ENCODE results near the gene ETNK1. TPM values are rescaled to one million over a fixed set of nuclear protein-coding genes. Genes with fewer than 3 reads are reported as not detected.

The ETNK1 gene
- 118 TPM for total RNA-seq (ENCODE audit: unreplicated experiment)
- long read RNA-seq, full-length matches to known transcripts = 10 of 18 reads
- long read RNA-seq, partial matches to known transcripts = 1 of 18 reads
- long read RNA-seq, other reads (novel, unspliced or antisense) = 7 of 18 reads

GRCh38 chr12:22624870-22625761 lies at the start of gene ETNK1:
Gene ETNK1 (plus strand): TSS chr12:22625171. CDS start chr12:22625431, 260 bp downstream.
- peak; percentile 97 for DNase-seq
- Mint-ChIP-seq H3K4me1 (ENCODE audit: low read depth, unreplicated experiment) (peaks cover 20% of the 10 kb centered on the region), H3K27me3 (ENCODE audit: unreplicated experiment) (peaks cover 8% of the 10 kb centered on the region), H3K4me3 (ENCODE audit: unreplicated experiment) (peak within 1 kb of the TSS; percentile 98), H3K27ac (ENCODE audit: unreplicated experiment) (peak within 1 kb of the TSS; percentile 98), H3K36me3 (ENCODE audit: unreplicated experiment) (no peaks in the 10 kb centered on the region), H3K9me3 (ENCODE audit: unreplicated experiment) (peaks cover 9% of the 10 kb centered on the region)
- TF ChIP-seq CTCF (IDR thresholded peaks at IDR 0.05; ENCODE audit: partially characterized antibody, unreplicated experiment) = no peak

- no peaks in the 10 kb centered on the region for H3K9me3 Mint-ChIP-seq (ENCODE audit: unreplicated experiment)
- no peak for TF ChIP-seq CTCF (IDR thresholded peaks at IDR 0.05; ENCODE audit: partially characterized antibody, unreplicated experiment)
- no peaks in the 10 kb centered on the region for H3K4me1 Mint-ChIP-seq (ENCODE audit: low read depth, unreplicated experiment)
- H3K4me3 Mint-ChIP-seq (ENCODE audit: unreplicated experiment) = no peak overlapping the region
- H3K27me3 Mint-ChIP-seq (ENCODE audit: unreplicated experiment) = no peaks in the 10 kb centered on the region
- no peak overlapping the region for H3K27ac Mint-ChIP-seq (ENCODE audit: unreplicated experiment)
- H3K36me3 Mint-ChIP-seq (ENCODE audit: unreplicated experiment) = no peaks in the 10 kb centered on the region
- DNase-seq = no peak
Measured at GRCh38 chr12:22576065-22576464, 48.9 kb upstream of the ETNK1 start.

- no peaks in the 10 kb centered on the region for H3K4me1 Mint-ChIP-seq (ENCODE audit: low read depth, unreplicated experiment)
- DNase-seq = no peak
- no peak overlapping the region for H3K27ac Mint-ChIP-seq (ENCODE audit: unreplicated experiment)
Measured at GRCh38 chr12:22576473-22576872, 48.5 kb upstream of the ETNK1 start.

GRCh38 chr12:22577667-22578066 lies 47.3 kb upstream of the ETNK1 start:
- no peak for TF ChIP-seq CTCF (IDR thresholded peaks at IDR 0.05; ENCODE audit: partially characterized antibody, unreplicated experiment)

More at GRCh38 chr12:22576473-22576872, 48.5 kb upstream of the ETNK1 start:
- H3K9me3 Mint-ChIP-seq (ENCODE audit: unreplicated experiment) = no peaks in the 10 kb centered on the region
- no peaks in the 10 kb centered on the region for H3K36me3 Mint-ChIP-seq (ENCODE audit: unreplicated experiment)
- no peak overlapping the region for H3K4me3 Mint-ChIP-seq (ENCODE audit: unreplicated experiment)
- no peak for TF ChIP-seq CTCF (IDR thresholded peaks at IDR 0.05; ENCODE audit: partially characterized antibody, unreplicated experiment)
- no peaks in the 10 kb centered on the region for H3K27me3 Mint-ChIP-seq (ENCODE audit: unreplicated experiment)

GRCh38 chr12:22578328-22578727 lies 46.6 kb upstream of the ETNK1 start:
- Mint-ChIP-seq H3K4me3 (ENCODE audit: unreplicated experiment) (no peak overlapping the region), H3K27me3 (ENCODE audit: unreplicated experiment) (no peaks in the 10 kb centered on the region), H3K4me1 (ENCODE audit: low read depth, unreplicated experiment) (no peaks in the 10 kb centered on the region), H3K36me3 (ENCODE audit: unreplicated experiment) (no peaks in the 10 kb centered on the region), H3K9me3 (ENCODE audit: unreplicated experiment) (no peaks in the 10 kb centered on the region), H3K27ac (ENCODE audit: unreplicated experiment) (no peak overlapping the region)
- DNase-seq = no peak
- TF ChIP-seq CTCF (IDR thresholded peaks at IDR 0.05; ENCODE audit: partially characterized antibody, unreplicated experiment) = no peak

More at GRCh38 chr12:22577667-22578066, 47.3 kb upstream of the ETNK1 start:
- H3K27ac Mint-ChIP-seq (ENCODE audit: unreplicated experiment) = no peak overlapping the region
- DNase-seq = no peak
- H3K9me3 Mint-ChIP-seq (ENCODE audit: unreplicated experiment) = no peaks in the 10 kb centered on the region
- H3K4me1 Mint-ChIP-seq (ENCODE audit: low read depth, unreplicated experiment) = no peaks in the 10 kb centered on the region
- H3K36me3 Mint-ChIP-seq (ENCODE audit: unreplicated experiment) = no peaks in the 10 kb centered on the region
- H3K27me3 Mint-ChIP-seq (ENCODE audit: unreplicated experiment) = no peaks in the 10 kb centered on the region
- no peak overlapping the region for H3K4me3 Mint-ChIP-seq (ENCODE audit: unreplicated experiment)

Measured in glutamatergic neuron (in vitro differentiated cells).